HepG2 (cell line): ENCODE data around the gene CENPB. TPM values are rescaled to one million over a fixed set of nuclear protein-coding genes. Genes with fewer than 3 reads are reported as not detected.

Source experiments
- ATM ChIP-seq: fragments of 450-650 bp; IDR thresholded peaks from 2 replicates; pipeline ENCODE4 v1.7.1; 2017; ENCODE audit warnings: mild to moderate bottlenecking, borderline replicate concordance
- CENPT ChIP-seq: sonication (generic); formaldehyde crosslinking; IDR thresholded peaks from 2 replicates; pipeline ENCODE4 v1.8.0; 2022; ENCODE audit warnings: low read depth, mild to moderate bottlenecking, moderate library complexity, missing genetic modification reagents
- FIP1L1 ChIP-seq: fragments of 200-400 bp; formaldehyde crosslinking; IDR thresholded peaks from 2 replicates; pipeline ENCODE4 v1.6.1; 2018; ENCODE audit warnings: low read depth, mild to moderate bottlenecking, low read length, moderate library complexity, borderline replicate concordance; ENCODE audit not compliant: insufficient read depth
- FOXA1 ChIP-seq, 2 experiments: fragments of 450-650 bp in 1 of 2; sonication (generic) in 1 of 2; formaldehyde crosslinking in 1 of 2; IDR thresholded peaks; 2 replicates each; pipeline versions ENCODE4 v1.4.0 to v1.6.1; 2016 to 2020; ENCODE audit warnings: missing genetic modification reagents in 1 of 2
- FOXJ3 ChIP-seq: sonication (generic); formaldehyde crosslinking; IDR thresholded peaks from 2 replicates; pipeline ENCODE4 v1.4.0; 2020; ENCODE audit warnings: missing genetic modification reagents, mild to moderate bottlenecking, borderline replicate concordance
- GLI4 ChIP-seq: sonication (generic); formaldehyde crosslinking; IDR thresholded peaks from 2 replicates; pipeline ENCODE4 v1.5.1; 2020; ENCODE audit warnings: missing genetic modification reagents, mild to moderate bottlenecking, moderate library complexity, borderline replicate concordance
- GTF3A ChIP-seq: sonication (generic); formaldehyde crosslinking; conservative IDR thresholded peaks from 2 replicates; pipeline ENCODE4 v1.4.0; 2020; ENCODE audit warnings: mild to moderate bottlenecking, missing genetic modification reagents
- IKZF1 ChIP-seq: fragments of 450-650 bp; IDR thresholded peaks from 2 replicates; pipeline ENCODE4 v1.7.1; 2016
- JUND ChIP-seq: sonication (generic); formaldehyde crosslinking; IDR thresholded peaks from 2 replicates; pipeline ENCODE4 v1.8.0; 2022; ENCODE audit warnings: mild to moderate bottlenecking, missing genetic modification reagents
- NCOA5 ChIP-seq: sonication (generic); formaldehyde crosslinking; IDR thresholded peaks from 2 replicates; pipeline ENCODE4 v1.4.0; 2020; ENCODE audit warnings: missing genetic modification reagents
- PRDM15 ChIP-seq: sonication (generic); formaldehyde crosslinking; IDR thresholded peaks from 2 replicates; pipeline ENCODE4 v1.4.0; 2020; ENCODE audit warnings: missing genetic modification reagents
- SP140L ChIP-seq: sonication (generic); formaldehyde crosslinking; IDR thresholded peaks from 2 replicates; pipeline ENCODE4 v1.4.0; 2020; ENCODE audit warnings: missing genetic modification reagents, borderline replicate concordance
- SRY ChIP-seq: sonication (generic); formaldehyde crosslinking; IDR thresholded peaks from 2 replicates; pipeline ENCODE4 v1.8.0; 2022; ENCODE audit warnings: mild to moderate bottlenecking, missing genetic modification reagents
- TCF12 ChIP-seq, 2 experiments: fragments of 450-650 bp in 1 of 2; sonication (generic) in 1 of 2; formaldehyde crosslinking in 1 of 2; IDR thresholded peaks; 2 replicates each; pipeline versions ENCODE4 v1.6.1 to v1.8.0; 2017 to 2022; ENCODE audit warnings: antibody characterized with exemption in 1 of 2, mild to moderate bottlenecking in 1 of 2, missing genetic modification reagents in 1 of 2, moderate library complexity in 1 of 2
- ZFX ChIP-seq: sonication (generic); formaldehyde crosslinking; IDR thresholded peaks from 2 replicates; pipeline ENCODE4 v1.4.0; 2020; ENCODE audit warnings: mild to moderate bottlenecking, low read depth, missing genetic modification reagents, moderate library complexity
- ZNF430 ChIP-seq: sonication (generic); formaldehyde crosslinking; IDR thresholded peaks from 2 replicates; pipeline ENCODE4 v1.9.0; 2021; ENCODE audit warnings: mild to moderate bottlenecking, missing genetic modification reagents
- ZNF570 ChIP-seq: sonication (generic); formaldehyde crosslinking; IDR thresholded peaks from 2 replicates; pipeline ENCODE4 v1.4.0; 2020; ENCODE audit warnings: mild to moderate bottlenecking, missing genetic modification reagents, borderline replicate concordance
- polyA plus RNA-seq, 8 experiments: library from polyadenylated mRNA; depleted of rRNA in 3 of 8; stranded (reverse) in 7 of 8; unstranded in 1 of 8; fragments of >200 nt; fragmentation: Illumina TruSeq in 4 of 8; extraction: Trizol in 4 of 8; gene quantifications; 2 replicates each; pipeline versions ENCODE4 v1.2.1 to v1.2.3, GENCODE V29; 2011 to 2016; ENCODE audit warnings: low read depth in 4 of 8, missing spikeins in 1 of 8, mixed read lengths in 1 of 8; ENCODE audit not compliant: insufficient read depth in 1 of 8
- total RNA-seq, 5 experiments: library from RNA; depleted of rRNA; stranded (reverse); fragments of >200 nt; fragmentation: Illumina TruSeq; extraction: Trizol; gene quantifications; 2 replicates each; pipeline ENCODE4 v1.2.3, GENCODE V29; 2016; ENCODE audit warnings: low read depth in 1 of 5
- TF ChIP-seq, protein P1 (sequence below): sonication (generic); formaldehyde crosslinking; IDR thresholded peaks from 2 replicates; pipeline ENCODE4 v1.5.1; 2020; ENCODE audit warnings: missing genetic modification reagents, mild to moderate bottlenecking, borderline replicate concordance
- TF ChIP-seq, protein P2 (sequence below): fragments of 450-650 bp; IDR thresholded peaks from 2 replicates; pipeline ENCODE4 v1.6.1; 2017

The CENPB gene
- total and polyA plus RNA-seq, 2 of the 13 experiments (the other 11 are each of a cell fraction or from before 2014, with no cell fraction given): 10.4 to 54.5 TPM

GRCh38 chr20:3788685-3789155 is 2.2 kb upstream of the CENPB start (continued):
- TF ChIP-seq IKZF1: peak; percentile 95
- no peak for TF ChIP-seq FOXJ3 (CRISPR knock-in tag)
- no peak for TF ChIP-seq SP140L
- TF ChIP-seq PRDM15: no peak
- no peak for TF ChIP-seq NCOA5 (CRISPR knock-in tag)
- no peak for TF ChIP-seq ZNF570 (CRISPR knock-in tag)
- no peak for TF ChIP-seq GLI4
- no peak for TF ChIP-seq ZNF430 (CRISPR knock-in tag)
- 0 out of 2 replicates have a peak, but pooled peaks have one; percentile 52 for TF ChIP-seq GTF3A (CRISPR knock-in tag)
- 0 out of 2 replicates have a peak, but pooled peaks have one; percentile 12 for TF ChIP-seq ZFX (CRISPR knock-in tag)
- TF ChIP-seq TCF12 (IDR thresholded peaks at IDR 0.05): no peak
- no peak for TF ChIP-seq TCF12 (CRISPR knock-in tag; IDR thresholded peaks at IDR 0.05)
- no peak for TF ChIP-seq FIP1L1
- no peak for TF ChIP-seq JUND (CRISPR knock-in tag)
- TF ChIP-seq FOXA1 (IDR thresholded peaks at IDR 0.05): peak; percentile 40; the same call in 1 of the 2 replicates
- no peak for TF ChIP-seq FOXA1 (CRISPR knock-in tag; IDR thresholded peaks at IDR 0.05)
- TF ChIP-seq, protein P1, sequence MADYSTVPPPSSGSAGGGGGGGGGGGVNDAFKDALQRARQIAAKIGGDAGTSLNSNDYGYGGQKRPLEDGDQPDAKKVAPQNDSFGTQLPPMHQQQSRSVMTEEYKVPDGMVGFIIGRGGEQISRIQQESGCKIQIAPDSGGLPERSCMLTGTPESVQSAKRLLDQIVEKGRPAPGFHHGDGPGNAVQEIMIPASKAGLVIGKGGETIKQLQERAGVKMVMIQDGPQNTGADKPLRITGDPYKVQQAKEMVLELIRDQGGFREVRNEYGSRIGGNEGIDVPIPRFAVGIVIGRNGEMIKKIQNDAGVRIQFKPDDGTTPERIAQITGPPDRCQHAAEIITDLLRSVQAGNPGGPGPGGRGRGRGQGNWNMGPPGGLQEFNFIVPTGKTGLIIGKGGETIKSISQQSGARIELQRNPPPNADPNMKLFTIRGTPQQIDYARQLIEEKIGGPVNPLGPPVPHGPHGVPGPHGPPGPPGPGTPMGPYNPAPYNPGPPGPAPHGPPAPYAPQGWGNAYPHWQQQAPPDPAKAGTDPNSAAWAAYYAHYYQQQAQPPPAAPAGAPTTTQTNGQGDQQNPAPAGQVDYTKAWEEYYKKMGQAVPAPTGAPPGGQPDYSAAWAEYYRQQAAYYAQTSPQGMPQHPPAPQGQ (CRISPR knock-in tag): no peak
- TF ChIP-seq SRY (CRISPR knock-in tag): no peak
- TF ChIP-seq, protein P2, sequence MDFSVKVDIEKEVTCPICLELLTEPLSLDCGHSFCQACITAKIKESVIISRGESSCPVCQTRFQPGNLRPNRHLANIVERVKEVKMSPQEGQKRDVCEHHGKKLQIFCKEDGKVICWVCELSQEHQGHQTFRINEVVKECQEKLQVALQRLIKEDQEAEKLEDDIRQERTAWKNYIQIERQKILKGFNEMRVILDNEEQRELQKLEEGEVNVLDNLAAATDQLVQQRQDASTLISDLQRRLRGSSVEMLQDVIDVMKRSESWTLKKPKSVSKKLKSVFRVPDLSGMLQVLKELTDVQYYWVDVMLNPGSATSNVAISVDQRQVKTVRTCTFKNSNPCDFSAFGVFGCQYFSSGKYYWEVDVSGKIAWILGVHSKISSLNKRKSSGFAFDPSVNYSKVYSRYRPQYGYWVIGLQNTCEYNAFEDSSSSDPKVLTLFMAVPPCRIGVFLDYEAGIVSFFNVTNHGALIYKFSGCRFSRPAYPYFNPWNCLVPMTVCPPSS: peak; percentile 98
- TF ChIP-seq CENPT (CRISPR knock-in tag): no peak
- peak; percentile 34; the same call in 1 of the 2 replicates for TF ChIP-seq ATM
